NCI-H128 (cell line): ENCODE results near the gene KRTAP19-6.
"Not testable (repeated sequence)": the region's sequence is repeated elsewhere in the genome, so short reads cannot be mapped to it uniquely, and the experiment has no call there.

Experiments
- DNase-seq: peaks from one replicate; lab custom pipeline; 2025; ENCODE audit not compliant: unreplicated experiment; lab: John Stamatoyannopoulos, UW

Gene KRTAP19-6, protein sequence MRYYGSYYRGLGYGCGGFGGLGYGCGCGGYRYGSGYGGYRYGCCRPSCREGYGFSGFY

DNA sequence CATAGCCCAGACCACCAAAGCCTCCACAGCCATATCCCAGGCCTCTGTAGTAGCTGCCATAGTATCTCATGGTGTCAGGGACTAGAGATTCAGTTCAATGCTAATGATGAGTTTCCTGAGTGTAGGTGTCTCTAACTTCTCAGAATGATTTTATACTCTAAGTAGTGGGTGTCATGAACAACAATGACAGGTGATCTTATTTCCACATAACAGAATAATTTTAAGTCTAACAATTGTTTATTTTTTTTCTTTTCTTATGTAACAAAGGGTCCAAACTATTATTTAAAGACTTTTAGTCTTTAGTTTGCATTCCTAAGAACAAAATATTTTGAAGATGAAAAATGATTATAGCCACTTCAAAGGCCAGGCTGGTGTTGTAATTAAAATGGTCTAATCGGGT, at the start of gene KRTAP19-6:
KRTAP19-6 (minus strand) TSS at position 101 of the 400 bp plus-strand sequence; CDS start at position 70, 31 bp downstream.
- no peak for DNase-seq

DNA sequence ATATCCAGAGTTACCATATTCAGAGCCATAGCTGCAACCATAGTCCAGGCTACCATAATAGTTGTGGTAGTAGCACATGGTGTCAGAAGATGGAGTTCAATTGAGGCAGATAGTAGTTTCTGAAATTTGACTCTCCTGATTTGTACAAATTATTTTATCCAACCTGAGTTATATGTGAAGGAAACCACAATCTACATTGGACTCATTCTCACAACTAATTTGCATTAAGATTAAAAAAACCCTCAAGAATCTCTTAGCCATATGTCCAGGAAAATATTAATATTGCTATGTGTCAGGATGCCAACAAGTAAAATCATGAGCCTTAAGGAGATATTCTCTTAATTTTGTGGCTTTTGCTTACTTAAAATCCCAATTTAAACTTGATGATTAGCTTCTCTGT, 48.6 kb upstream of the KRTAP19-6 start, which contains the start of gene KRTAP22-2:
KRTAP22-2 (minus strand) TSS at position 101 of the 400 bp plus-strand sequence.
- DNase-seq = no peak

DNA sequence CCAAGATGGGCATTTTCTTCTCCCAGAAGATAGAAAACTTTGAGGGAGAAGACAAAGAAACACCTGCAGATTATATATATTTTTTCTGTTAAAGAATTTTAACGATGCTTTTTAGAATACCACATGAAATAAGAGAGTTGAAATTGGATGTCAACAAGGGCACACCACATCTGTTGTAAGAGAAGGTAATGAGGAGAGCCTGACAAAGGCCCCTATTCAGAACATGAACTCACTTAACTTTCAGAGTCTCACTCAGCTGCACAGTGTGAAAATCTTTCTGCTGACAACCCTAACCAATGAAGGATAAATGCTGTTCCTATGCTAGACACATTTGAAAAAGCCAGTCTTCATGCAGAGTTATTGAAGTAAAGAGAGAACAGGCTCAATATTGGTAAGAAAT, 41.2 kb upstream of the KRTAP19-6 start:
- no peak for DNase-seq

DNA sequence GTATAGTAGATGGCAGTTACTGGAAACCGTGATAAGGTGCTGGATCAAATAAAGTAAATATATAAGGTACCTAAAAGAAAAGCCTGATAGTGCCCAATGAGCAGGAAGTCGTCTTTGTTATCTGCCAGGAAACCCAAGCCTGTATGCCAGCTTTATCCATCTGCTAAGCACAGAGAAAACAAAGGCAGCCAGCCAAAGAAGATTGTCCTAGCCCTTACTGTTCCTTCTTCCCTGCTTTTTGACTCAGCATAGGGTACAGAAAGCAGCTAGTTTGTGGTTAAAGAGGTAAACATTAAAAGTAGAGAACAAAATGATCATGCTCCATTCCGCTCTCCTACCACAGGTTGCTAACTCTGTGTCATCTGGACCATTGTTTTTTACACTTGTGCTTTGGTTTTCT, 38.5 kb upstream of the KRTAP19-6 start:
- no peak for DNase-seq

DNA sequence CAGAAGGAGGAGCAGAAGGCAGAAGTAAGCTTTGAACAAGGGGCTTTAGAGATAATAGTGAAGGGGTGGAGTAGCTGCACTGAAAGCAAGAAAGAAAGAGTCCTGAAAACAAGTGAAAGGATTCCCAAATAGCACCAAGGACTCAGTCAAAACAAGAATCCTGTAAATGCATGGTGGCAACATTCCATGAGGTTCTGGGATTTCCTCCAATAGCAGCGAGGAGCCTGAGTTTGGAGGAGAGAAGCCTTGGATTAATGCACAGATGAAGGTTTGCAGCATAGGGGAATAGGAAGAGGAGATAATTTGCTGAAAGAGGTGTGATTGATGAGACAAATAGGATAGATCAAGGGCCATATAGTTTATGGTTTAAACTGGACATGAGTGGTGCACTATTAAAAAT, 37.7 kb upstream of the KRTAP19-6 start:
- no peak for DNase-seq

DNA sequence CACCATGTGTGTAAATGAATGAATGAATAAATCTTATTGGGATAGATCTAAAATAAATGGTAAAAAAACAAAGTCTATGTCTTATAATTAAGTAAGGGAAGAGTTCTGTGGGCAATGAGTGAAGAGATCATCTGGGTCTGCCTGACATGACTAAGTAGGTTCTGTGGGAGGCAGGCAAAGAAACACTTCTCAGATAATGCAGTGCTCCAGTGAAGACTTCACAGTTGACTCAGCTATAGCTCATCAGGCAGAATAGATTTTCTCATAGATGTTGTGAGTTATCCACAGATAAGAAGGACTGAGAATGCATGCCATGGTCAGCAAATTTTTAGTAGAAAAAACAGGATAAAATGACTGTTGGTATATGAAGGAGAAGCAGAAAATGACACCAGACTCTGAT, 36.1 kb upstream of the KRTAP19-6 start:
- DNase-seq = no peak

DNA sequence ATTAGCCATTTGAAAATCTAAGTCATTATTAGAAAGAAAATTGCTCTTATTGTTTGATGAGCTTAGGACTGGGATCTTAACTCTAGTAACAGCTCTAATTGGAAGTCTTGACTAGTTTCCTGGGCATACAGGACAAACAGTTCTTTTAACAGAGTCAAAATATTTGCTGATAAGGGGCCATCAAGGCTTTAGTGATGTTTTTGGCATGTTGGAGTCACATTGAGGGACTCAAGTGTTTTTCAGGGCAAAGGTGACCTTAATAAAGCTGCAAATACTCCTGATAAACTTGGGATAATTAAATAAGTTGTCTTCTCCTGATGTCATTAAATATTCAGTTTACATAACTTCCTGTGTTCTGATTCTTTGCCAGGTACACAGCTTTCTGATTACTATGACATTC, 26.0 kb upstream of the KRTAP19-6 start:
- no peak for DNase-seq

DNA sequence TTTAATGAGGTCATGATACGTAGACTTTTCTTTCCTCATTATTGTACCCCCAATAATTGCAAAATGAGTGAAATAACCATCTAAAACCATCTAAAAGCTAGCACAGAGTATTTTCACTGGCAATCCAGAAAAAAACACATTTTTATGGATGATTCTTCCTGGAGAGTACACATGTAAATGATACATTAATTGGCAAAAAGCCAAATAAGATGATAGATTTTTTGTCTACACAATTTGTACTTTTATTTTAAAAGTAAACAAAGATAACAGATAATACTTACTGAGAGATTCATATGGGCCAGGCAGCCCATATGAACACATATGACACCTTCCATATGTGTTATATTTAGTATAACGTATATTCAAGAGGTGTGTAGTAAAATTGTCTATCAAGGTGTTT, 22.0 kb upstream of the KRTAP19-6 start:
- DNase-seq = no peak

DNA sequence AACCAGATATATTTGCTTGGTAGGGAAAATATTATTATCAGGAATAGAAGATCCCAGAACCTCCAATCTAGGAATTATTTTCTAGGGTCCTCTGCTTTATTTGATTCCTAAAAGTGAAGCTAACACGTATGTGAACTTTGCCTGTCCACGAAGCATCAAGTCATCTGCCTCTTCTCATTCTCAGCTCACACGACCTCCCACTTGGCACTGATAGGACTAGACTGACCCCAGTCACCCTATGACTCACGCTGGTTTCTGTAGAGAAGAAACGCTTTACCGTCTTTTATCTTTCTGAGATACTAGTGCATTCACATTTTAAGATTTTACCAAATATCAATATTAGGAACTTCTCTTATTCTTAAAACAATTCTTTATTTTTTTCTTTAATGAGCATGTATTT, 21.4 kb upstream of the KRTAP19-6 start:
- no peak for DNase-seq

DNA sequence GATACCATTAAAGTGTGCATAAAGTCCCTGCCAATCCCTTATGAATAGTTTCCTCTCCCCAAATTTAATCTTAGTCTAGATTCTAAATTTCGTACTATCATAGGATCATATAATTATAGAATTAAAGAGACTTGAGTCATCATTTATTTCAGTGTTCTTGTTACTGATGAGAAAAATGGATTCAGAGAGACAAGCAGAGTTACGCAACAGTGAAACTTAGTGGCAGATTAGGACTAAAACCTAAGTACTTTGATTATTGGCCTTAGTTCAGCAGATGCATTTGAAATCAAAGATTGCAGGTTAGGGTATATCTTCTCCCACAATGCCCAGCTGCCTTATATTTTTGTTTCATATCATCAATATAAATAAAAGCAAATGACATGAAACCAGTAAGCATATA, 20.3 kb upstream of the KRTAP19-6 start:
- no peak for DNase-seq

DNA sequence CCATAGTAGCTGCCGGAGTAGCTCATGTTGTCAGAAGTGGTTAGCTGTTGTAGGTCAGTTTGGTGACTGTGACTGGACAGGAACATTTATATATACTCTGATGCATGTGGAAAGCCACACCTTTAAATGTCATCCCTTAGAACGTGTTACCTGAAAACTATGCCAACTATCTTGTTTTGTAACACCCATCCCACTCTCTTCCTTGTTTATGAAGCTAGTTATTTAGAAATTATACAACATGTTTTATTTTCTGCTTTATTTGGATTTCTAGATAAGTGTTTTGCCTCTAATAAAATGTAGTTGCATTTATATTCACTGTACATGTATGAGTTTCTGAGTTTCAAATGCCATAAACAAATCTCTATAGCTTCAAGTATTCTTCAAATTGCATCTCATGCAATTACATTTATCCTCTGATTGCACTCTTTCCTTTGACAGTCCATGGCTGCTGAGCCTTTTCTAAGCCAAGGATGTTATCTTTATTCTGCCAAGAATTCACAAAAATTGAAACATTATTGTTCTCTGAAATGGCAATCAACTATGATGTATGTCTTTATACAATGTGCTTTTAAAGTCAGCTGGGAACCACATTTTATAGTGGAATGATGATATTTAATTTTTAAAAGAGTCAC, 19.7 kb upstream of the KRTAP19-6 start, which contains the start of gene KRTAP19-7:
KRTAP19-7 (minus strand) TSS at position 51 of the 632 bp plus-strand sequence; CDS start at position 26, 25 bp downstream.
- no peak for DNase-seq

DNA sequence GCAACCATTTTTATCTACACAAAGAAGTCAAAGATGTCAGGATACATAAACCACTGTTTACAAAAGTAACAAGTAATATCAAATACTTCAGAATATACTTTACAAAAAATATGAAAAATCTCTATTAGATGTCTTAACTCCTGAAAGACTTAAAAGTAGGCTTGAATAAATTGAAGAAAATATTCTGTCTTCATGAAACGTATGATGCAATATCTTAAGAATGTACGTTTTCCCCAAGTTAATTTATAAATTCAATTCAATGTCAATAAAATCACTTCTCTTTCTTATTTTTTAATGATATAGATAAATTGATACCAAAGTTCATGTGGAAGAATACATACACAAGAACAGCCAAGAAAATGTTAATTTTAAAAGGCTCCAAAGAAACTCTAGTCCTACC, 13.4 kb upstream of the KRTAP19-6 start:
- no peak for DNase-seq

DNA sequence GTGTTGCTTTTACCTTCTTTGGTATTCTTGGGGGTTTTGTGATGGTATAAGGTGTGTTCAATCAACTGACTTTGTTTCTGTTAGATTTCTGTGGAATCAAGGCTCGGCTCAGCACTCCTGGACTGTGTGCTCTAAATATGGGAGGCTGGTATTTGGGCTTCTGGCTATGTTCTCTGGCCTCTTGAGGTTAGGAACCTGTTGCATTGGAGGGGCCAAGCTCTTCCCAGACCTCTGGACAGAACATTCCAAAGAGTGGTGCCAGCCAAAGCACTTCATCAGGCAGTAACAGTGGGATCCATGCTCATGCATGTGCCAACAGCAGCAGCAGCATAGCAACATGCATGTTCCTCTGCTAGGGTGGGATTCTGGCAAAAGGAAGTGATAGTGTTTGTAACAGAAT, 11.1 kb upstream of the KRTAP19-6 start:
- no peak for DNase-seq

DNA sequence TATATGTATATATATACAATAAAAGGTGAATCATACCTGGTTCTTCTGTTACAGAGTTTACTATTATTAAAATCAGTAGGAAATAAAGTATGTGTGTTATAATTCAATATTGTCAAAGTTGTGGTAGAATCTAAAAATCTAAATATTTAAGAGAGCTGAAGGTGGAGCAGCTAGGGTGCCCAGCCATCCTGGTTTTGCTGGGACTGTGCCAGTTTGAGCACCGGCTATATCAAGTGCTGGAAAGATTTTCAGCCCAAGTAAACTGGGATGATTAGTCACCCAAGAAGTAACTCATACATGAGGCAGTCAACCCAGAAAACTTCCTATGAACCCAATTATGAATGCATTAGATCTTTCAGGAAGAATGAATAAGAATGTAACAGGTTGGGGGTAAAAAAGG, 22.8 kb downstream of the KRTAP19-6 start:
- DNase-seq = no peak

DNA sequence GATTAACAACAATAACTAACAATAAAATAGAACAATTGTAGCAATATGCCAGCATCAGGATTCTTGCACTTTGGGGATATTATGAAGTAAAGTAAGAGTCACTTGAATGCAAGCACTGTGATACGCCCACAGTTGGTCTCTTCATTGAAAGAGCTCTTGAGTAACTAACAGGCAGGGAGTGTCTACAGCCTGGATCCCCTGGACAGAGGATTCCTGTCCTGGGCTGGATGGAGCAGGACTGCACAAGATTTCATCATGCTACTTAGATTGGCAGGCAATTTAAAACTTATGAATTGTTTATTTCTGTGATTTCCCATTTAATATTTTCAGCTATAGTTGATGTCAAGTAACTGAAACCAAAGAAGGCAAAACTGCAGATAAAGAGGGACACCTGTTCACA, 26.0 kb downstream of the KRTAP19-6 start:
- DNase-seq = no peak

DNA sequence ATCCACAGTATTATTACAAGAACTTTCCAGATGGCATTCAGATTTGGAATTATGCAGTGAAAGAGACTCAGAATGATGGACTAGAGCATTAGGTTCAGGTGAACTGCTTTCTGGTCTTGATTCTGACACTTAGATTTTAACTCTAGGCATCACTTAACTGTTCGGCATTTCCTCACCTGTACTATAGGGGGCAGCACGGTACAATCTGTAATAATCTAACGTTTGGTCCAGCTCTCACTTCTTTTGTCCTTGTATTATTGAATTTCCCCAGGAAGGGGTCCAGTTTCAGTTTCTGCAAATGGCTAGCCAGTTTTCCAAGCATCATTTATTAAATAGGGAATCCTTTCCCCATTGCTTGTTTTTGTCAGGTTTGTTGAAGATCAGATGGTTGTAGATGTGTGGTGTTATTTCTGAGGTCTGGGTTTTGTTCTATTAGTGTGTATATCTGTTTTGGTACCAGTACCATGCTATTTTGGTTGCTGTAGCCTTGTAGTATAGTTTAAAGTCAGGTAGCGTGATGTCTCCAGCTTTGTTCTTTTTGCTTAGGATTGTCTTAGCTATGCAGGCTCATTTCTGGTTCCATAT, 36.0 kb downstream of the KRTAP19-6 start:
- not testable (repeated sequence) for DNase-seq

DNA sequence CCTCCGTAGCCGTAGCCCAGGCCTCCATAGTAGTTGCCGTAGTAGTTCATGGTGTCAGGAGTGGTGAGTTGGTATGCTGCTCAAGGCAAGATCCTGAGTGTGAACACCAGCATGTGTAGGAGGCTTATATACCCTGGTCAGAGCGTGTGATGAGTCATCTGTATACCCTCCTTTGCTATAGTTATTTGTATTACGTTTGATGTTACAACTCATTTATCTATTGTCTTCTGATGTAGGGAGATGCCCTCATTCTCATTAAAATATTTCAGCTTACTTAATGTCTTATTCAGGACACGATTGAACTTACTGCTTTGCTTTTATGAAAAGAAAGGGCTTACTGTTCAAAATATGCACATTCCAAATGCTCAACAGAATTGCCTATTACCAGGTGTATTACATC, 39.6 kb downstream of the KRTAP19-6 start, which contains the start of gene KRTAP19-5:
KRTAP19-5 (minus strand) TSS at position 101 of the 400 bp plus-strand sequence; CDS start at position 50, 51 bp downstream.
- DNase-seq = no peak

DNA sequence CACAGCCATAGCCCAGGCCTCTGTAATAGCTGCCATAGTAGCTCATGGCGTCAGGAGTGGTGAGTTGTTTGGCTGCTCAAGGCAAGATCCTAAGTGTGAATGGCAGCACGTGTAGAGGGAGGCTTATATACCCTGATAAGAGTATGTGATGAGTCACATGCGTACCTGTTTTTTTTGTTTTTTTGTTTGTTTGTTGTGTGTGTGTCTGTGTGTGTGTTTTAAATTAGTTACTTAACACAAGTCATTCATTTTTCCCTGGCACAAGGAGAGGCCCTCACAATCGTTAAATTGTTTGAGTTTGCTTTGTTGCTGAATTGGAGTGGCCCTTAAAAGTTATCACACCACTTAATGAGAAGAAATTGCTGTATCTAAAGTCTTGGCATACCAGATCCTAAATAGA, 44.6 kb downstream of the KRTAP19-6 start, which contains the start of gene KRTAP19-4:
KRTAP19-4 (minus strand) TSS at position 101 of the 400 bp plus-strand sequence; CDS start at position 46, 55 bp downstream.
- no peak for DNase-seq

DNA sequence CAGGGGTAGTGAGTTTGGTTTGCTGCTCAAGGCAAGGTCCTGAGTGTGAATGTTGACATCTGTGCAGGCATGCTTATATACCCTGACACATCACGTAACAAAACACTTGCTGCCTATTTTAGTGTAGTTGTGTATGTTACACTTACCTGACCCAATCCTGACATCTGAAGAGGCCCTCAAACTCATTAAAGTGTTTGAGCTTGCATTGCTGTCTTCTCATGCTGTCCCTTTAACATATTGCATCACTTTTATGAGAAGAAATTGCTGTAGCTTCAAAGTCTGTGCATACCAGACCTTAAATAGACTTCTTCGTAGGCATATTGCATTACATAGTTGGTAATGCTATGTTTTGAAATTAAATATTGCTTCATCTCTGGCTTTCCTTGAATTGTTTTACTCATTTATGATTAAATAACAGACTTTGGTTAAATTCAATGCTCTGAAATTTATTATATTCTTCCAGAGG, 49.7 kb downstream of the KRTAP19-6 start, which contains the start of gene KRTAP19-3:
KRTAP19-3 (minus strand) TSS at position 51 of the 466 bp plus-strand sequence. CDS start 56 bp downstream, outside the sequence.
- no peak for DNase-seq
